Panc1 (cell line): ENCODE measurements around the gene USF1.

Experiments
- POLR2AphosphoS5 ChIP-seq: IDR thresholded peaks from 2 replicates; pipeline ENCODE4 v1.6.1; 2012; ENCODE audit warnings: mild to moderate bottlenecking, low read depth, low read length, moderate library complexity
- SIN3A ChIP-seq: IDR thresholded peaks from 2 replicates; pipeline ENCODE4 v1.6.1; 2012; ENCODE audit warnings: low read depth, mild to moderate bottlenecking, low read length, moderate library complexity, borderline replicate concordance; ENCODE audit not compliant: insufficient read depth
- TCF7L2 ChIP-seq: IDR thresholded peaks from 2 replicates; pipeline ENCODE4 v1.6.1; 2011; ENCODE audit warnings: mild to moderate bottlenecking, low read depth, low read length, inconsistent platforms
- TF ChIP-seq, protein P1 (sequence below): fragments of 450-650 bp; IDR thresholded peaks from 2 replicates; pipeline ENCODE4 v1.5.1; 2017; ENCODE audit warnings: mild to moderate bottlenecking

GRCh38 chr1:161072751-161073449, 27.1 kb upstream of the USF1 start:
- TF ChIP-seq, protein P1, sequence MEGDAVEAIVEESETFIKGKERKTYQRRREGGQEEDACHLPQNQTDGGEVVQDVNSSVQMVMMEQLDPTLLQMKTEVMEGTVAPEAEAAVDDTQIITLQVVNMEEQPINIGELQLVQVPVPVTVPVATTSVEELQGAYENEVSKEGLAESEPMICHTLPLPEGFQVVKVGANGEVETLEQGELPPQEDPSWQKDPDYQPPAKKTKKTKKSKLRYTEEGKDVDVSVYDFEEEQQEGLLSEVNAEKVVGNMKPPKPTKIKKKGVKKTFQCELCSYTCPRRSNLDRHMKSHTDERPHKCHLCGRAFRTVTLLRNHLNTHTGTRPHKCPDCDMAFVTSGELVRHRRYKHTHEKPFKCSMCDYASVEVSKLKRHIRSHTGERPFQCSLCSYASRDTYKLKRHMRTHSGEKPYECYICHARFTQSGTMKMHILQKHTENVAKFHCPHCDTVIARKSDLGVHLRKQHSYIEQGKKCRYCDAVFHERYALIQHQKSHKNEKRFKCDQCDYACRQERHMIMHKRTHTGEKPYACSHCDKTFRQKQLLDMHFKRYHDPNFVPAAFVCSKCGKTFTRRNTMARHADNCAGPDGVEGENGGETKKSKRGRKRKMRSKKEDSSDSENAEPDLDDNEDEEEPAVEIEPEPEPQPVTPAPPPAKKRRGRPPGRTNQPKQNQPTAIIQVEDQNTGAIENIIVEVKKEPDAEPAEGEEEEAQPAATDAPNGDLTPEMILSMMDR: no peak
- TF ChIP-seq POLR2AphosphoS5 (no peak), TCF7L2 (no peak), SIN3A (no peak)
